Cardiac muscle cell (in vitro differentiated cells and primary cell): Measurements from ENCODE around the gene PHETA2. TPM values are rescaled to one million over a fixed set of nuclear protein-coding genes. Genes with fewer than 3 reads are reported as not detected.

Experiments used
- DNase-seq, 2 donors: peaks; one replicate each; pipeline versions ENCODE4 v3.0.0 to v3.0.0-alpha.2; 2010 to 2017; ENCODE audit warnings: low read depth in 1 of 2, low spot score in 1 of 2
- H3K27ac ChIP-seq: fragments of 200-600 bp; sonication (generic); 2 replicates; pipeline ENCODE4 v1.5.1; 2016
- H3K27me3 ChIP-seq: fragments of 200-600 bp; sonication (generic); 2 replicates; pipeline ENCODE4 v1.6.0; 2016; ENCODE audit warnings: control low read depth
- H3K36me3 ChIP-seq: fragments of 200-600 bp; sonication (generic); 2 replicates; pipeline ENCODE4 v1.5.1; 2016; ENCODE audit warnings: control low read depth
- H3K4me1 ChIP-seq: fragments of 200-600 bp; sonication (generic); 2 replicates; pipeline ENCODE4 v1.8.1; 2017; ENCODE audit warnings: low read depth, mild to moderate bottlenecking, mixed run types
- H3K4me3 ChIP-seq: fragments of 200-600 bp; sonication (generic); 2 replicates; pipeline ENCODE4 v1.5.1; 2016; ENCODE audit warnings: mild to moderate bottlenecking
- H3K9me3 ChIP-seq: fragments of 200-600 bp; sonication (generic); 2 replicates; pipeline ENCODE4 v1.5.1; 2017; ENCODE audit warnings: low read depth, mild to moderate bottlenecking, control low read depth
- polyA plus RNA-seq: library from polyadenylated mRNA; unstranded; fragments of >200 nt; fragmentation: Nextera tagmentation; extraction: Ambion mirVana; gene quantifications from 2 replicates; pipeline ENCODE4 v1.2.1, GENCODE V29; 2016
- total RNA-seq: library from RNA; depleted of rRNA; stranded (reverse); fragments of >200 nt; gene quantifications from 2 replicates; pipeline ENCODE4 v1.2.3, GENCODE V29; 2016
- TF ChIP-seq, protein P1 (sequence below): IDR thresholded peaks from 2 replicates; pipeline ENCODE4 v1.5.1; 2012; ENCODE audit warnings: low read depth, mild to moderate bottlenecking, low read length

Gene PHETA2
- total and polyA plus RNA-seq, 2 experiments from 2014 or later, result 0.68 to 2.2 TPM

DNA sequence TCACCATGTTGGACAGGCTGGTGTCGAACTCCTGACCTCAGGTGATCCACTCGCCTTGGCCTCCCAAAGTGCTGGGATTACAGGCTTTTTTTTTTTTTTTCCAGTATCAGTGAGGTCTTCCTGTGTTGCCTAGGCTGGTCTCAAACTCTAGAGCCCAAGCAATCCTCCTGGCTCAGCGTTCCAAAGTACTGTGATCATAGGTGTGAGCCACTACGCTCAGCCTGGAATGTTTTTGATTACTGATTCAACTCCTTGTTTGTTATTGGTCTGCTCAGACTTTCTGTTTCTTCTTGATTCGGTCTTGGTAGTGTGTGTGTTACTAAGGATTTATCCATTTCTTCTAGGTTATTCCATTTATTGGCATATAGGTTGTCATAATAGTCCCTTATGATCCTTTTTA lies 34.8 kb upstream of the PHETA2 start:
- TF ChIP-seq, protein P1, sequence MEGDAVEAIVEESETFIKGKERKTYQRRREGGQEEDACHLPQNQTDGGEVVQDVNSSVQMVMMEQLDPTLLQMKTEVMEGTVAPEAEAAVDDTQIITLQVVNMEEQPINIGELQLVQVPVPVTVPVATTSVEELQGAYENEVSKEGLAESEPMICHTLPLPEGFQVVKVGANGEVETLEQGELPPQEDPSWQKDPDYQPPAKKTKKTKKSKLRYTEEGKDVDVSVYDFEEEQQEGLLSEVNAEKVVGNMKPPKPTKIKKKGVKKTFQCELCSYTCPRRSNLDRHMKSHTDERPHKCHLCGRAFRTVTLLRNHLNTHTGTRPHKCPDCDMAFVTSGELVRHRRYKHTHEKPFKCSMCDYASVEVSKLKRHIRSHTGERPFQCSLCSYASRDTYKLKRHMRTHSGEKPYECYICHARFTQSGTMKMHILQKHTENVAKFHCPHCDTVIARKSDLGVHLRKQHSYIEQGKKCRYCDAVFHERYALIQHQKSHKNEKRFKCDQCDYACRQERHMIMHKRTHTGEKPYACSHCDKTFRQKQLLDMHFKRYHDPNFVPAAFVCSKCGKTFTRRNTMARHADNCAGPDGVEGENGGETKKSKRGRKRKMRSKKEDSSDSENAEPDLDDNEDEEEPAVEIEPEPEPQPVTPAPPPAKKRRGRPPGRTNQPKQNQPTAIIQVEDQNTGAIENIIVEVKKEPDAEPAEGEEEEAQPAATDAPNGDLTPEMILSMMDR, result no peak
- Histone ChIP-seq H3K27ac (no peak overlapping the region), H3K36me3 (no peaks in the 10 kb centered on the region), H3K4me3 (no peak overlapping the region), H3K9me3 (no peaks in the 10 kb centered on the region), H3K27me3 (no peaks in the 10 kb centered on the region), H3K4me1 (no peaks in the 10 kb centered on the region)
- no peak for DNase-seq

DNA sequence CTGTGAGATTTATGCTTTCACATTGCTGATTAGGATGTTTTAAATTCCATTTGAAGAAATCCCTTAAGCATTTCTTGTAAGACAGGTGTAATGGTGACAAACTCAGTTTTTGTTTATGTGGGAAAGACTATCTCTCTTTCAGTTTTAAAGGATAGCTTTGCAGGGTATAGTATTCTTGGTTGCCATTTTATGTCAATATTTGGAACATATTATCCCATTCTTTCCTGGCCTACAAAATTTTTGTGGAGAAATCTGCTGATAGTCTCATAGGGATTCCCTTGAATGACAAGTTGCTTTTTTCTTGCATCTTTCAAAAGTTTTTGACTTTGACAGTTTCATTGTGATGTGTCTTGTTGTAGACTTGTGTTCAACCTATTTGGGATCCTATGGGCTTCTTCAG lies 32.3 kb upstream of the PHETA2 start:
- H3K27ac ChIP-seq, result no peak overlapping the region
- H3K4me1 ChIP-seq, result no peaks in the 10 kb centered on the region
- TF ChIP-seq, protein P1, result no peak
- no peaks in the 10 kb centered on the region for H3K36me3 ChIP-seq
- DNase-seq, result no peak
- no peaks in the 10 kb centered on the region for H3K9me3 ChIP-seq
- no peak overlapping the region for H3K4me3 ChIP-seq
- no peaks in the 10 kb centered on the region for H3K27me3 ChIP-seq

DNA sequence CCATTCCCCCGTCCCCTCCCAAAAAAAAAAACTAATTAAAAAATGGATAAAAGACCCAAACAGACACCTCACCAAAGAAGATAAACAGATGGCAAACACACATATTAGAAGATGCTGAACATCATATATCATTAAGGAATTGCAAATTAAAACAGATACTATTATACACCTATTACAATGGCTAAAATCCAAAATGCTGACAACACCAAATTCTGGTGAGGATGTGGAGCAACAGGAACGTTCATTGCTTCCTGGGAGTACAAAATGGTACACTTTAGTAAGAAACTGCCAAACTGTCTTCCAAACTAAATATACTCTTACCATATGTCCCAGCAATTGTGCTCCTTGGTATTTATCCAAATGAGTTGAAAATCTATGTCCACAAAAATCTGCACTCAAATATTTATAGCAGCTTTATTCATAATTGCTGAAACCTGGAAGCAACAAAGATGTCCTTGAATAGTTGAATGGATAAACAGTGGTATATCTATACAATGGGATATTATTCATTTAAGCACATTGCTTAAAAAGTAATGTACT lies 23.3 kb upstream of the PHETA2 start:
- no peak for DNase-seq
- H3K36me3 ChIP-seq, result no peaks in the 10 kb centered on the region
- H3K4me1 ChIP-seq, result no peaks in the 10 kb centered on the region
- TF ChIP-seq, protein P1, result no peak
- H3K9me3 ChIP-seq, result no peaks in the 10 kb centered on the region
- no peaks in the 10 kb centered on the region for H3K27me3 ChIP-seq
- H3K27ac ChIP-seq, result no peak overlapping the region
- H3K4me3 ChIP-seq, result no peak overlapping the region

DNA sequence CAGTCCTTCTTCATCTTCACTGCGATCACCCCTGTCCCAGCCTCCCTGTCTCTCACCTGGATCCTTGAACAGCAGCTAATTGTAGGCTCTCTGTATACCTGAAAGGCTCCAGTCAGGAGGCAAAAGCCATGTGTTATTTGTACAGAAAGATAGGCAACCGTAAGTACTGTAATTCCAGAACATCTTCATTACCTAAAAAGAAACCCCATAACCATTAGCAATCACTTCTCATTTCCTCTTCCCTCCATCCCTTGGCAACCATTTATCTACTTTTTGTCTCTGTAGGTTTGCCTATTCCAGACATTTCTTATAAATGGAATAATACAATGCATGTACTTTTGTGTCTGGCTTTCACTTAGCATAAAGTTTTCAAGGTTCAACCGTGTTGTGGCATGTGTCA lies 21.3 kb upstream of the PHETA2 start:
- TF ChIP-seq, protein P1, result no peak
- DNase-seq, result no peak
- no peak overlapping the region for H3K4me3 ChIP-seq
- no peaks in the 10 kb centered on the region for H3K27me3 ChIP-seq
- no peaks in the 10 kb centered on the region for H3K4me1 ChIP-seq
- no peaks in the 10 kb centered on the region for H3K36me3 ChIP-seq
- H3K9me3 ChIP-seq, result no peaks in the 10 kb centered on the region
- no peak overlapping the region for H3K27ac ChIP-seq

GRCh38 chr22:42056757-42057511 lies 17.1 kb upstream of the PHETA2 start:
- H3K27ac ChIP-seq, result no peak overlapping the region
- no peaks in the 10 kb centered on the region for H3K27me3 ChIP-seq
- no peaks in the 10 kb centered on the region for H3K4me1 ChIP-seq
- H3K36me3 ChIP-seq, result peaks cover 13% of the 10 kb centered on the region
- TF ChIP-seq, protein P1, result no peak
- no peak overlapping the region for H3K4me3 ChIP-seq
- no peaks in the 10 kb centered on the region for H3K9me3 ChIP-seq
- DNase-seq, result no peak
